DND-41 (cell line): ENCODE data around the gene MRPL20.

Experiments
- CTCF ChIP-seq: IDR thresholded peaks from 2 replicates; pipeline ENCODE4 v1.5.1; 2012; ENCODE audit warnings: borderline replicate concordance, low read length, moderate library complexity, mild to moderate bottlenecking; ENCODE audit not compliant: poor library complexity, severe bottlenecking; ENCODE audit errors: extremely low read depth
- EZH2 ChIP-seq: IDR thresholded peaks from 3 replicates; pipeline ENCODE4 v1.6.1; 2012; ENCODE audit warnings: borderline replicate concordance, low read depth, mild to moderate bottlenecking, moderate library complexity, low read length, inconsistent platforms; ENCODE audit not compliant: severe bottlenecking

- TF ChIP-seq CTCF (no peak), EZH2 (no peak)
Observed at GRCh38 chr1:1365875-1366698, 41.0 kb downstream of the MRPL20 start.
